ACHN (cell line): ENCODE data around the gene BOC.

Source experiments
- DNase-seq: peaks from one replicate; pipeline ENCODE4 v3.0.0-alpha.2; 2015
- in situ Hi-C: cut with HindIII; loops from 2 replicates; pipeline ENCODE4 v1.10.0; 2017; ENCODE audit warnings: low sequenced_read_pairs, low pct_ligation_motif_present, low pct_unique_long_range_greater_than_20kb

The BOC gene

DNA sequence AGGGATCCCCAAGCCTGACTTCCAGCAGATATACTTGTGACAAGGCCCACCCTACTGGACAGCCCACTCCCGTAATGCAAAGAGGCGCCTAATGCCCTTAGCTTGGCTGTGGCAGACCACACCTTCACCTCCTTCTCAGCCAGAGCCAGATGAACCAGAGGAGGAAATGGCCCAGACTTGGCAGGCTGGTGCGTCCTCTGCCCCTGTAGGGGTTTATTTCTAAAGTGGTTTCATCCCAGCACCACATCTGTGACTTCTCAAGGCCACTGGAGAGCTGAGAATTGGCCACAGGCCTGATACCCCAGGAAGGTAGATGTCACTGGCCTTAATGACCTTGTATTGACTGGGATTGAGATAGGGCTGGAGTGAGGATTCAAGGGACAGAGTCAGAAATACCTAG lies 29.5 kb downstream of the BOC start:
- no peak for DNase-seq
- in situ Hi-C loops = no loop called here

DNA sequence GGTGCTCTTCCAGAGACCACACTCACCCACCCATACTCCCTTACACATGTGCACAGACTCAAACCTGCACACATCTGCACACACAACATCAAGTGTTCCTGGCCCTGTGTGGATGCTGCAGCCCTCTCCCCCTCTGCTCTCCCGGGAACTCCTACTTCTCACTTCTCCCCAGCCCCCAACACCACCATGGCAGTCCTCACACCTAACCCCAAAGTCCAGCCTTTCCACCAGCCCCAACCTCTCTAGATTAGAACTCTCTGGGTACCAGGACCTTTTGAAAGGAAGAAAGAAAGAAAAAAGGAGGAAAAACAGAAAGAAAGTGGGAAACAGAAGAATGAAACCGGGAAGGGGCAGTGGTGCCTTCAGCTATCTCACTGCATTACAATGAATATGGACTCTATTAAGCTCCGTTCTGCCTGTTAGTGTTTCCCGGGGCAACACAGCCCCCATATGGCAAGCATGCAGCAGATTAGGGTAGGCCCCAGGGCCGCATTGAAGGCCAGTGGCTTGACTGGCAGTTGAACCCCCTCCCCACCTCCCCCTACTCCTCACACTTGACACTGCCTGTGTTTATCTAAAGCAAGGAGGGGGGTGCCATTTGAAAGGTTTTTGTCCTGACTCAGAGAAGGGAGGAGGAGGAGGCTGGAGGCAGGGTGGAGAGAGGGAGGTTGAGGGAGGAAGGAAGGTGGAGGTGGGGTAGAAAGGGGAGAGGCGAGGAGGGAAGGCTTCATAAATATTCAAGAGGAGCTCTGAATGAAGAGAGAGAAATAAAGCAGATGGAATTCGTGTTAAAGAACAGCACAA lies 30.1 kb downstream of the BOC start:
- DNase-seq = no peak
- in situ Hi-C loops = no loop called here

DNA sequence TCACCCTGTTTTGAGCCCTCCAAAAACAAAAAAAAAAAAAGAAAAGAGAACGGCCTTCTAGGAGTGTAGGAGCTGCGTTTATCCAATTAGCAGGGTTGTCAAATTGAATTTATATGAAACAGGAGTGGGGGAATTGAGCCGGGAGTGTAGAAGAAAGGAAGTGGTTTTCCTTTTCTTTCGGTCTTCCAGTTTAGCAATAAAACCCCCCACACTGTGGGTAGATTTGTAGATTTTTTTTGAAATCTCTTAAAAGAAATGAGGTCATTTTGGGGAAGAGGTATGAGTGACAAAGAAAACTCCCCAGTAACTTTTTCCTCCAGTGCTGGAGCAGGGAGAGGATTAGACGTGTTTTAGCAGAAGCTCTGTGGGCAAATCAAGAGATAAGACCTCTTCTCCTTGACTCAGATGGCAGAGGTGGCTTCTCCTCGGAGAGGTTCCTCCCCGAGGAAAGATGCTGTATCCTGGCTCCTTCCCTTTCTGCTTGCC lies 30.8 kb downstream of the BOC start:
- no peak for DNase-seq
- in situ Hi-C loops = no loop called here

DNA sequence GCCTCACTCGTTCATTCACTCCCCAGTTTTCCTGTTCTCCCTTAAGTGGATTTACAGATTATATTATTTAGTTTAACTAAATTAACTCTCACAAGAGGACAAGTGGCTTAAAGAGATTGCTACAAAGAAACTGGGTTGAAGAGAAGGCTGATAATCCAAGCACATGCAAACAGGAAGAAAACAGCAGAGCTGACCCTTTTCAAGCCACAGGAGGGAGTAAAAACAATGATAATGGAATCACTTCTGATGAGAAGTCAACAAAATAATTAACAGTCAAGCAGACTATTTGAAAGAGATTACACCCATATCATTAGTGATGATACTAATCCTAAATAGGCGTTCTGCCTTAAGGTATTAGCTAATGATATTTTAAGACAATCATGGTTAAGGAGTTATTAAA lies 31.7 kb downstream of the BOC start:
- DNase-seq = no peak
- in situ Hi-C loops = no loop called here

DNA sequence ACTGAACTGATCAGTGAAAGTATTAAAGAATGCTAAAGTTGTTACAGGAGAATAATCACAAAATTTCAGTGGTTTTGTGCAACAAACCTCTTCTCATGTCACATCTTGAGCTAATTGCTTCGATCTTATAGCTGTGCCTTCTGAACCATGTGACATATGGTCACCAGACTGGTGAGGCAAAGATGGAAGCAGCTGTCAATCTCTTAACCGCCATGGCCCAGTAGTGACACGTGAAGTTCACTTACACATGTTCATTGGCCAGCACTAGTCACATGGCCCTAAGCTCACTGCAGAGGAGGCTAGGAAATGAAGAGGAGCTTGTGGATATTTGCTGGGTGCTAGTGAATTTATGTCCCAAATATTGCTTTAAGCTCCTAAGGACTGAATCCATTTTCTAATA lies 32.5 kb downstream of the BOC start:
- no peak for DNase-seq
- in situ Hi-C loops = no loop called here

DNA sequence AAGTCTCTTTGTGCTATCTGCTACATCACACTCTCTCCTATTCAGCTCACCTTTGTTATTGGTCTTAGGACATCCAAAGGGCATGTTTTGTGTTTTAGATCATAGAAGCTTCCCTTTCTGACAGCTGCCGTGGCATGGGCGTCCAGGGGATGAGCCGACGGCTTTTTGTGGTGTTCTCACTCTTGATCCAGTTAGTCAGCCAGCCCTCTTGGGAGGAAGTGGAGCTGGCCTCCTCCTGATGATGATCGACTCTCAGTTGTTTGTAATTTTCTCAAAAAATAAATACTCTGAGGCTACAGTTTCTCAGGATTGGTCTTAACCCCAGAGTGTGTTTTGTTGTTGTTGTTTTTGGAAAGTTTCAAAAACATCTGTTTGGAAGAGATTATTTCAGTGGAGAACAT lies 34.4 kb downstream of the BOC start:
- in situ Hi-C loops = no loop called here
- DNase-seq = no peak

DNA sequence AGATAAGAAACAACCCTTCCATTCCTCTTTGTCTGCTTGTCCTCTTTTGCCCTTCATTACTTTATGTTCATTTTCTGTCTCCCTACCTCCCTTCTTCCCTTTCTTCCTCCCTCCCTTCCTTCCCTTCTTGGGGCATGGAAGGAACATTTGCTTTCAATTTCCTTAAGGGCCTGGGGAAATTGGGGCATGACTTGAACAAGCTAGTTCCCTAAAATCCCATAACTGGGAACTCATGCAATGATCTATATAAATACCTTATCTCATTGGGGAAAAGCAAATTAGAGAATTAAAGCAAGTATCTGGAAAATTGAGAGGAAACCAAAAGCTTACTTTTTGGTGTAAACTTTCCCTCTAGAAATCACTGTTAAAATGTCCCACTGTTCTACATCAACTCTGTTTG lies 35.7 kb downstream of the BOC start:
- in situ Hi-C loops = no loop called here
- no peak for DNase-seq

DNA sequence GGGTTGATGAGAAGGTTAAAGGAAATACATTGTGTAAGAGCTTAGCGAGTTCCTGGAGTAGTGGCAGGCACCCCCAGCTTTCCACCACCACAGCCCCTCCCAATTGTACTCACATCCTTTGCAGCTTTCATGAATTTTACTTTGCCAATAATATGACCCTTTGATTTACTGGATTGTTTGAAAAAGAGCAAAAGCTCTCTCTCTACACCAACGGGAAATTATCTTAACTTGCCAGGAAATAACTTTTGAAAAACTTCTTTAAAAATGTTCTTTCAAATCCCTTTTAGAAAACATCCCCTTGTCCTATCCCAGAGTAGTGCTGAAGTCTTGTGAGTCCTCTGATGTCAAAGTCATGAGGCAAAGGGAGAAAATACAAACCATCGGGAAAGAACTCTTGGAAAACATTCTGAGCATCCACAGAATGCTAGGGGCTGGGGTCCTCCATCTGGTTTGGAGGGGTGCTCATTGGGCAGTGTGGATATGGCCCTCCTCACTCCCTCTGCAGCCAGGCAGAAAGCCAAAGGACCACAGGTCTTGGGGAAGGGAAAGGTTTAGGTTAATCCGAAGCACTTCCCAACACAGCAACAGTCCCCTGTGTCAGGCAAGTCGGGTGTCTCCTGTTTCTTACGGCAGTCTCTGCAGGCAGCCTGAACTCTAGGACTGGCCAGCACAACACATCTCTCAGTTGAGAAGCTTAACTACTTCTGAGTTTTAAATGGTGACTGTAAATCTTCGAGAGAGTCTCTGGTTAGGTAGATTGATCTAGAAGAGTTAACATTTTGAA lies 36.5 kb downstream of the BOC start:
- in situ Hi-C loops = no loop called here
- no peak for DNase-seq

DNA sequence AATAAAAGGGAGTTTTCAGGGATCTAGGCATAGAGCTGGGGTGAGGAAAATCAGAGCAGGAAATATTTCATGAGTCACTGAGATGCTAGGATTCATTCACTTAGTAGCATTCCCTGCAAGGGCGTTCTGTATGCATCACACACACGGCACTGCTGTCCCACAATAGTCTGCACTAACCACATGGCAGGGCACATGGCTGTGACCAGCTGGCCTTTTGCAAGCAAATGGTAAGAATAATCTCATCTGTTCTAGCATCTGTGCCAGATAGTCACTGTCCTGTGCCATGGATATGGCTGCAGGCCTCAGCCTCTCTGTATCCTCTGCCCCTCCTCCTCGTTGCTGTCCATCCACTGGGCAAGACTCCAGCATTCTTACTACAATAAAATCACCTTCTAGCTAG lies 37.8 kb downstream of the BOC start:
- in situ Hi-C loops = no loop called here
- DNase-seq = peak; percentile 10

DNA sequence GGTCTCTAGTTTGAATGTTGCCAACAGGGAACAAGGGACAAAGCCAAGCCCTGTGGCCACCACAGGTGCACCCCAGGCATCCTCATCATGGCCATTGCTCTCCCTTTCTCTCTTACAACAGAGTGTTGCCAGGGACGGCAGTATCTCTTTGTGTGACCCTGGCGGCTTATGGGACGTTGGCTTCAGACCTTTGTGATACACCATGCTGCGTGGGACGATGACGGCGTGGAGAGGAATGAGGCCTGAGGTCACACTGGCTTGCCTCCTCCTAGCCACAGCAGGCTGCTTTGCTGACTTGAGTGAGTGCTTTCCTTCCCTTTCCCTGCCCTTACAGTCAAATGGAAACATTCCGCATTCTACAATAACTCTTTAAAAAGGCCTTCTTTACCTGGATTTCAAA lies 38.2 kb downstream of the BOC start:
- DNase-seq = no peak
- in situ Hi-C loops = no loop called here

DNA sequence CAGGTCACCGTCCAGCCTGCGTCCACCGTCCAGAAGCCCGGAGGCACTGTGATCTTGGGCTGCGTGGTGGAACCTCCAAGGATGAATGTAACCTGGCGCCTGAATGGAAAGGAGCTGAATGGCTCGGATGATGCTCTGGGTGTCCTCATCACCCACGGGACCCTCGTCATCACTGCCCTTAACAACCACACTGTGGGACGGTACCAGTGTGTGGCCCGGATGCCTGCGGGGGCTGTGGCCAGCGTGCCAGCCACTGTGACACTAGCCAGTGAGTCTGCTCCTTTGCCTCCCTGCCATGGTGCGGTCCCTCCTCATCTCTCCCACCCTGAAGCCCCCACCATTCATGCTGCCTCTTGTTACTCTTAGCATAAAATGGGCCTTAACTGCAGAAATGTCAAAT lies 39.2 kb downstream of the BOC start:
- in situ Hi-C loops = no loop called here
- DNase-seq = no peak

DNA sequence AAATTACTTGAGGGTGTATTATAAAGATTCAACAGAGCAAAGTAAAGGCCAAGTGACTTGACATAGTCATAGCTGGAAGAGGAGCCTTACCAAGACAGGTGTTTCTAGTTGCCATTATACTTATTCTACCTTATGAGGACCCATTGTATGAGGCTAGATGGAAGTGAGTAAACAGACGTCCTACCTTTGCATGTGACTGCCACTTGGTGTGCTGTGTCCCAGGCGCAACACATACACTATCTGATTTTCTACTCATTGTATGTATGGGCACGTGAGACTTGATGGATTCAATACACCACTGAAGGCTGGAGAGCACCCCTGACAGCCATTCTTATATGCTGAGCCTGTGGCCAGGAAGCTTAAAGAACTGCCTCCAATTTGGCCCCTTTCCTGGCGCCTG lies 40.5 kb downstream of the BOC start:
- no peak for DNase-seq
- in situ Hi-C loops = no loop called here

DNA sequence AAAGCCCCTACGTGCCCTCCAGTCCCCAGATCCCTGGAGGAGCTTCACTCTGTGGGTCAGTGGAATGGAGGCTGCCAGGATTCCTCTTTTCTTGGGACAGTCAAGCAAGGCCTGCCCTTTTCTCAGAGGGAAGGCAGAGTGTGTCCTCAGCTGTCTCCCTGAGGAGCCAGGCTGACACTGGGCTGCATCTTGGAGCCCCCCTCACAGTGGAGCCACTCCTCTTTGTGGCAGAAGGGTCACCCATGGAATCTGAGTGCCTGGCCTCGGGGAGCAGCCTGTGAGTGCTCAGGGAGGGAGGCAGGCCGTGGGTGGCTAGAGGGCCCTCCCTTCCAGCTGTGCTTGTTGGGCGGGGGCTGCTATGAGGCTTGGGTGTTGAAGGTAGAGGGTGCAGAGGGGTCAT lies 41.2 kb downstream of the BOC start:
- in situ Hi-C loops = no loop called here

DNA sequence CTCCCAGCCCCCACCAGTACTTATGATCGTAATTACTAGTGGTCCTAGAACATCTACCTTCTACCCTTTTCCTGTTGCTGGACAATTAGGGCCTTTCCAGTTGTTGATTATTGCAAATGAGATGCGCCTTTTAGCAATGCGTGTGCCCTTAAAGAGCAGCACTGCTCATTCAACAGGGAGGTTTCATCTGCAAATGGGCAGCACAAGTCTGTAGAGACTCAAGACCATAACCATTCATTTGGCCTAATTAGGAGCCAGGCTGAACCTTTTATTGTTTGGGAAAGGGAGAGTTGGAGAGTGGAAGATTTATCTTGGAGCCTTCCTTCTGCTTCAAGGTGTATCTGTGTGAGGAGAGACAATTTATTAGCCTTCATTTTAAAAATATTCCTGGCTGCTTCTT lies 42.3 kb downstream of the BOC start:
- in situ Hi-C loops = no loop called here
- DNase-seq = no peak

More for the DNA sequence above, 41.2 kb downstream of the BOC start:
- no peak for DNase-seq

DNA sequence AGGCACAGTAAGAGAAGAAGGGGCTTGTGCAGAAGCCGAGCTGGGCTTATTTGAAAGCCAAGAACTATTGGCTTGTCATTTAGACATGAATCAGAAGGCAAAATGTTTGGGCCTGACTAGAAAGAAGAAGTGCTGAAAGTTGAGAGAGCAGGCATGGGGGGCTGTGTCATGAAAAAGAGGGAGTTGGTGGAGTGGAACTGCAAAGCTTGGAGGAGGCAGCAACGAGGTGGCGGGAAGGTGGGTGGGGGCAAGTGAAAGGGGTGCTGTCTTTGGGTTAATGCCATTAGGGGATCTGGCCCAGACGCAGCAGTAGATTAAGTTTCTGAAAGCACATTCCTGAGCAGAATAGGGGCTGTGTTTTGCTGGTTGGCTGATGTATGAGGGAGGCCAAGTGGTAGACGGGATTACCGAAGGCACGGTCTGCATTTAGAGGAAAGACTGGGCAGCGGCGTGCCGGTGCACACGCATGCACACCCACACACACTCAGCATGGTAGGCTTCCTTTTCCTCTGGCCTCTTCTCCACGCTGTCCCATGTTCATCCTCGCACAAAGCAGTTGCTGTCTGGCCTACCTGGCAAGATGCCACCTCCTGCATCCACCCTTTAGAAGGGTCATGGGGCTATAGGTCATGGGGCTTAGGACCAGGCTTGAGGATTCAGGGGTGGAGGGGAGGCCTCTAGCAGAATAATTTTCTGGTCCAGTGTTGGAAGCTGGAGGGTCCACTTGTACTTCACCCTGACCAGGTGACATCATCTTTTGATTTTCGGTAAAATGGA lies 43.0 kb downstream of the BOC start:
- no peak for DNase-seq
- in situ Hi-C loops = no loop called here

DNA sequence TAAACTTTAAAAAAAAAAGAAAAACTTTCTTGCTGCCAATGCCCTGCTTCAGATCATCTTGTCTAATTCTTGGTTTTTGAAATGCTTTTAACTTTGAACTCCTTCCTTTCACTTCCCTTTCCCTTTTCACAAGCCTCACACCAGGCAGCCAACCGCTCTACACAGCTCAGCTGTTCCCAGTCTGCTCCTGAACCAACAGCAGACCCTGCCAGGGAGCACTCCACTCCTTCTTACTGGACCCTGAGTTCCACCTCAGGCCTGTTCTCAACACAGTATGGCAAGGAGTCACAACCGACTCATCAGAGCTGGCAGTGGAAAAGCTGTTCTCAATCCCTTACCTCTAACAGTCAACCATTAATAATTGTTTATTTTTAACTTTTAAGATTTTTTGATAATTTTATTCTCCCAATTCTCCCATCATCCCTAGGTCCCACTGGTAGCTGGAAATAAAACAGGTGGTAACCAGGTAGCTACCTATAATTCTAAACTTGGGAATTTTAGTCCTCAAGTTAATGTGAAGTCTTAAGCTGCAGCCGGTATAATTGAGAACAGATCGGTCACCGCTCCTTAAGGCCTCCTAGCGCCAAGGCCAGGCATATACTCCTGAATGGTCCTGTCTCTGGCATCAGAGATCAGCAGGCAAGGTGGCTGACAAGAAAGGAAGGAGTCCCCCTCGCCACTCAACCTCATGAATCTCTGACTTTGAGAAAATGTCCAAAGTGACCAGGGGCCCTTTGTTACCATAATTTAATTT lies 43.9 kb downstream of the BOC start:
- in situ Hi-C loops = no loop called here

DNA sequence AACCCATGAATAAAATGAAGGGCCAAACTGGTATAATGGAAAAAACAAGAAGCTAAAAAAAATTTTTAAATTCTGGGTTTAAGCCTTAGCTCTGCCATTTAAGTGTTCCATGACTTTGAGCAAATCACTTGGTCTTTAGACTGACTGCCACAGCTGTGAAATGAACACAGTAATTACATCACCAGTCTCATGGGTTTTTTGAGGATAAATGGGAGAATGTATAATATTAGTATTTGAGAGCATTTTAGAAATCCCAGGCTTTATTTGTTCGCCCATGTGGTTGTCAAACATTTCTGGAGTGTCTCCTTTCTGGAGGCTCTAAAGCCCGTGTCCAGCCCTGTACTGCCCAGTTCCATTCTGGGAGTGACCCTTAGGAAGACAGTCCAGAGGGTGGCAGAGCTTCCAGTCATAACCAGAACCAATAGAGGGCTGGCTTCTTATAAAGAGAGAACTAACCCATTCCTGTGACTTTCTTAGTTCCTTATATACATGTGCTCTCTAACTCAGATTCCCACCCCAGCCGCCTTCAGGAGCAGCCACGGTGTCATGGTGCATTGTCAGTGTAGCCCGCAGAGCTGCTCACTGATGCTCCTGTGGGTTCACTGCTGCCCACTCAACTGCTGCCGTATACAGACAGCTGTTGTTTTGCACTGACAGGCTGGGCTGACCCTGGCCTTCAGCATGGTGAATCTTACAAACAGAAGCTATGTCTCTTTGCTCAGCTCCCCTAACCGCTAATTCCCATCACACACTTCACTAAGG lies 44.7 kb downstream of the BOC start:
- in situ Hi-C loops = no loop called here
- DNase-seq = no peak

More for the DNA sequence above, 43.9 kb downstream of the BOC start:
- no peak for DNase-seq

DNA sequence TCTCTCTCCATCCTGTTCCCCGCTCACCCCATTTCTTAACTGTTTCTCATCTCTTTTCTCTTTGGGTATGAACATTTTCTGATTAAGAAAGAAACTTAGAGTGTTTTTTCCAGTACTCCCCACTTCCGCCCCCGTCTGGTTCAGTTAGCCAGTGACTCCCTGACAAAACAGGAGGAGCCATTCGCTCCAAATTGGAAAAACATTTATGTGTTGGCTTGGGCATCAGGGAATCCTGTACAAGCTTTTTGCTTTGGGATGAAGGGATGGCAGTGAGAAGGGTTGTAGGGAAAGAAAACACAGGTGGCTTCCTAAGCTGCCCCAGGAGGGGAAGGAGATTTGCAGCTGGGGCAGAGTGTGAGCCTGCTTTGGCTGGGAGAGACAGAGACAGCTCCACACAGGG lies 47.0 kb downstream of the BOC start:
- DNase-seq = no peak
- in situ Hi-C loops = no loop called here
